Kidney (tissue), 22 donors: Measurements from ENCODE around the gene ABHD2. TPM values are rescaled to one million over a fixed set of nuclear protein-coding genes. Genes with fewer than 3 reads are reported as not detected.

Source experiments
- DNase-seq, 5 donors: peaks; one replicate each; pipeline ENCODE4 v3.0.0-alpha.2; 2013 to 2020
- FAIRE-seq: peaks from 2 replicates; lab custom pipeline; 2012; peaks lifted over from hg19 to GRCh38; lab: Jason Lieb, UNC
- H3K27ac ChIP-seq, 2 donors: one replicate each; pipeline ENCODE4 v1.7.0; 2013; ENCODE audit warnings: low read depth in 2 of 2, low read length in 2 of 2, inconsistent platforms in 1 of 2
- H3K27me3 ChIP-seq: one replicate; pipeline ENCODE4 v1.7.1; 2013; ENCODE audit warnings: low read length, inconsistent platforms; ENCODE audit not compliant: control insufficient read depth, insufficient read depth
- H3K36me3 ChIP-seq, 3 donors: one replicate each; pipeline versions ENCODE4 v1.7.0 to v1.7.1; 2013; ENCODE audit warnings: low read length in 3 of 3, control low read depth in 1 of 3, inconsistent platforms in 1 of 3; ENCODE audit not compliant: insufficient read depth in 3 of 3, control insufficient read depth in 2 of 3
- H3K4me1 ChIP-seq, 3 donors: one replicate each; pipeline versions ENCODE4 v1.7.0 to v1.7.1; 2013; ENCODE audit warnings: low read length in 3 of 3, inconsistent platforms in 1 of 3, low read depth in 1 of 3; ENCODE audit not compliant: control insufficient read depth in 2 of 3, insufficient read depth in 2 of 3
- H3K4me3 ChIP-seq, 3 donors: one replicate each; pipeline versions ENCODE4 v1.7.0 to v1.8.1; 2013; ENCODE audit warnings: low read length in 3 of 3, control low read depth in 1 of 3, inconsistent platforms in 1 of 3
- H3K9ac ChIP-seq, 3 donors: one replicate each; pipeline versions ENCODE4 v1.7.0 to v1.7.1; 2013; ENCODE audit warnings: low read length in 3 of 3, control low read depth in 1 of 3, inconsistent platforms in 1 of 3
- H3K9me3 ChIP-seq, 3 donors: one replicate each; pipeline versions ENCODE4 v1.7.0 to v1.7.1; 2013; ENCODE audit warnings: low read length in 3 of 3, control low read depth in 1 of 3, inconsistent platforms in 1 of 3; ENCODE audit not compliant: control insufficient read depth in 2 of 3, insufficient read depth in 1 of 3
- CTCF ChIP-seq: IDR thresholded peaks from 3 replicates; pipeline ENCODE4 v1.5.1; 2012; ENCODE audit warnings: mild to moderate bottlenecking, moderate library complexity, borderline replicate concordance; ENCODE audit not compliant: insufficient read depth; ENCODE audit errors: extremely low read depth
- intact Hi-C: fragments of 100-400 bp; cut with DNase I; formaldehyde crosslinking; loops from one replicate; pipeline ENCODE4 v1.11.1; 2022
- long read RNA-seq, 10 donors: library from polyadenylated mRNA in 1 of 10; unstranded in 1 of 10; transcript quantifications; one replicate each; pipeline ENCODE4 v2.0.0 and lab custom pipeline, GENCODE V29; 2021 to 2026
- polyA plus RNA-seq: library from polyadenylated mRNA; stranded (reverse); fragments of 350-450 nt; fragmentation: Illumina TruSeq; extraction: RNeasy Lipid Tissue Mini Kit (QIAGEN cat#74804); gene quantifications from one replicate; pipeline ENCODE4 v1.2.3, GENCODE V29; 2014; ENCODE audit warnings: low read depth, low replicate concordance; ENCODE audit not compliant: insufficient read depth
- total RNA-seq: library from RNA; stranded (reverse); fragmentation: NEBNext Ultra II Directional; extraction: Animal tissue kit (Norgen Biotek cat#: 25700); gene quantifications from one replicate; pipeline ENCODE4 v1.2.1, GENCODE V29; 2021
- donor health status: control.
- donor health status: control.
- donor health status: control.
- donor health status: control.
- donor health status: control.
- donor health status: DM: yes; HTN: yes; CAD: no.
- donor health status: Normal renal cell carcinoma (clear cell type).

The ABHD2 gene
- 123 TPM for total RNA-seq
- 13.3 TPM for polyA plus RNA-seq
- long read RNA-seq, donor 1, full-length matches to known transcripts: 4 of 4 reads
- long read RNA-seq, donor 1, partial matches to known transcripts: 0 of 4 reads
- long read RNA-seq, donor 1, other reads (novel, unspliced or antisense): 0 of 4 reads
- long read RNA-seq, donor 2, full-length matches to known transcripts: 5 of 5 reads
- long read RNA-seq, donor 2, partial matches to known transcripts: 0 of 5 reads
- long read RNA-seq, donor 2, other reads (novel, unspliced or antisense): 0 of 5 reads
- long read RNA-seq, donor 3, full-length matches to known transcripts: 3 of 8 reads
- long read RNA-seq, donor 3, partial matches to known transcripts: 5 of 8 reads
- long read RNA-seq, donor 3, other reads (novel, unspliced or antisense): 0 of 8 reads
- long read RNA-seq, donor 4, full-length matches to known transcripts: 5 of 5 reads
- long read RNA-seq, donor 4, partial matches to known transcripts: 0 of 5 reads
- long read RNA-seq, donor 4, other reads (novel, unspliced or antisense): 0 of 5 reads
- long read RNA-seq, donor 5: 0 reads
- long read RNA-seq, donor 6: 0 reads
- long read RNA-seq, donor 7, full-length matches to known transcripts: 4 of 34 reads
- long read RNA-seq, donor 7, partial matches to known transcripts: 0 of 34 reads
- long read RNA-seq, donor 7, other reads (novel, unspliced or antisense): 30 of 34 reads
- long read RNA-seq, donor 8, full-length matches to known transcripts: 1 of 10 reads
- long read RNA-seq, donor 8, partial matches to known transcripts: 9 of 10 reads
- long read RNA-seq, donor 8, other reads (novel, unspliced or antisense): 0 of 10 reads
- long read RNA-seq, donor 9: 0 reads
- long read RNA-seq, donor 10, full-length matches to known transcripts: 1 of 21 reads
- long read RNA-seq, donor 10, partial matches to known transcripts: 20 of 21 reads
- long read RNA-seq, donor 10, other reads (novel, unspliced or antisense): 0 of 21 reads

- FAIRE-seq: peak; percentile 99
- no peaks in the 10 kb centered on the region for H3K36me3 ChIP-seq
- peak; percentile 7 for TF ChIP-seq CTCF
- H3K27me3 ChIP-seq: no peaks in the 10 kb centered on the region
- peak; percentile 99 to 100 (median 100) for DNase-seq
- H3K4me1 ChIP-seq: peaks cover 2 to 17% (median 16%) of the 10 kb centered on the region in 3 donors
- H3K4me3 ChIP-seq: peak within 1 kb of the TSS; percentile 80 to 90 (median 82)
- no peaks in the 10 kb centered on the region for H3K9me3 ChIP-seq
- H3K27ac ChIP-seq: peak within 1 kb of the TSS; percentile 84 to 90
- intact Hi-C loops: no loop called here
- peak within 1 kb of the TSS; percentile 71 to 82 (median 75) for H3K9ac ChIP-seq
Measured at GRCh38 chr15:89087830-89088604, at the start of gene ABHD2. TSS of gene ABHD2 (plus strand) at chr15:89088456. CDS start at chr15:89116328, 27,872 bp downstream.

- intact Hi-C loops: no loop called here
- DNase-seq: peak in 2 of 5 donors; percentile 27 to 32
Measured at GRCh38 chr15:89039142-89039541, 49.1 kb upstream of the ABHD2 start.

More at GRCh38 chr15:89039142-89039541, 49.1 kb upstream of the ABHD2 start:
- Histone ChIP-seq H3K27ac (no peak overlapping the region), H3K27me3 (no peaks in the 10 kb centered on the region), H3K4me3 (no peak overlapping the region), H3K36me3 (no peaks in the 10 kb centered on the region), H3K9ac (no peak overlapping the region), H3K9me3 (no peaks in the 10 kb centered on the region), H3K4me1 (no peaks in the 10 kb centered on the region)
- no peak for FAIRE-seq
- TF ChIP-seq CTCF: no peak
